Measurements from ENCODE around the gene RCC1.

DNA sequence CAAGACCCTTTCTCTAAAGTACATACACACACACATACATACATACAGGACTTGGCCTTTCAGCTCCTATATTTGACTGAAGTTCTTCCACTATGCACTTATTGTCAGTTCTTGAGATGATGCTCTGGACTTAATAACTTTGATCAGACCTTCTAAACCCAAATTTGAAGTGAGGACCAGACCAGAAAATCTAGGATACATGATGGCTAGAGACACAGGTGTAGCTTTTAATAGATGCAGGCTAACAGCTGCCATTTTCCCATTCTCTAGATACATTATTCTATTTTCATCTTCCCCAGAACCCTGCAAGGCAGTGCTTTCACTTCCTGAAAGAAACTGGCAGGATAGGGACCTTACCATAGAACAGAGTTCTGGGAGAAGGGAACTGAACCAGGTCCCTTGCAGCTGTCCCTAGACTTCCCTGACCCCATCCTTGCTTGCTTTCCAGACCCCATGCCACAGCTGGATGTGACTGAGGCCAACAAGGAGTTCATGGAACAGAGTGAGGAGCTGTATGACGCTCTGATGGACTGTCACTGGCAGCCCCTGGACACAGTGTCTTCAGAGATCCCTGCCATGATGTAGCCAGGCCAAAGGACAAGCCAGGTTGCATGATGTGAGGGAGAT, 71.3 kb downstream of the RCC1 start:
- no peak for TF ChIP-seq ELF4 (IDR thresholded peaks at IDR 0.05)
- no peak for TF ChIP-seq HDGF (IDR thresholded peaks at IDR 0.05; ENCODE audit: borderline replicate concordance)
- TF ChIP-seq FOXK2 (IDR thresholded peaks at IDR 0.05): no peak
- no peak for TF ChIP-seq SP1 (IDR thresholded peaks at IDR 0.05)
- TF ChIP-seq L3MBTL2 (conservative IDR thresholded peaks at IDR 0.05): no peak
- TF ChIP-seq LEF1 (IDR thresholded peaks at IDR 0.05; ENCODE audit: borderline replicate concordance): no peak
- TF ChIP-seq ZNF384 (IDR thresholded peaks at IDR 0.05): no peak

All from HEK293T (cell line).